Daoy (cell line): ENCODE results near the gene LCE5A. TPM values are rescaled to one million over a fixed set of nuclear protein-coding genes. Genes with fewer than 3 reads are reported as not detected.
A peak's percentile ranks its signal among the peaks of the same experiment; 100 is the strongest.
"Not testable (repeated sequence)": the region's sequence is repeated elsewhere in the genome, so short reads cannot be mapped to it uniquely, and the experiment has no call there.

ENCODE experiments used
- DNase-seq: peaks from one replicate; pipeline ENCODE4 v3.0.0-alpha.2; 2015; ENCODE audit warnings: low read depth
- total RNA-seq: library from RNA; depleted of rRNA; stranded (reverse); fragments of >200 nt; shearing (Covaris generic); gene quantifications from 2 replicates; pipeline ENCODE4 v1.2.3, GENCODE V29; 2014; rRNA removed

Gene LCE5A, protein sequence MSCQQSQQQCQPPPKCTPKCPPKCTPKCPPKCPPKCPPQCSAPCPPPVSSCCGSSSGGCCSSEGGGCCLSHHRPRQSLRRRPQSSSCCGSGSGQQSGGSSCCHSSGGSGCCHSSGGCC
- total RNA-seq: not detected in 2 replicates

DNA sequence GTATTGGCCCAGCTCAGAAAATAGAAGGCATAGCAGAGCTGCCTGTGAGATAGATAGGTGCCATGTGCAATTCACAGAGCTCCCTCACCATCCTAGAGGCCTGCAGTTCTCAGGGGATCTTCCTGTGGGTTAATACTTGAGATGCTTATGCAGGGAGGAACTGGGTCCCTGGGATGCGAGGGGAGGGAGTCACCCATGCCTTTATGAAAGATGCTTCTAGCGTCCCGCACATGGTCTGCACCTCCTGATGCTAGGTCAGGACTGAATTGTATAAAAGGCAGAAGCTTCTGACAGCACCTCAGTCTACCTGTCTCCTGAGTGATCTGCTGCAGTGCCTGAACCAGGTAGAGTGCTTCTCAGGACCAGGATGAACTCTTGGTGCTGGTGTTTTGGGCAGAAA is at the start of gene LCE5A:
Gene LCE5A, plus strand, starts transcription at position 301 of the 400 bp plus-strand sequence. CDS start 732 bp downstream, outside the sequence.
- DNase-seq: no peak

DNA sequence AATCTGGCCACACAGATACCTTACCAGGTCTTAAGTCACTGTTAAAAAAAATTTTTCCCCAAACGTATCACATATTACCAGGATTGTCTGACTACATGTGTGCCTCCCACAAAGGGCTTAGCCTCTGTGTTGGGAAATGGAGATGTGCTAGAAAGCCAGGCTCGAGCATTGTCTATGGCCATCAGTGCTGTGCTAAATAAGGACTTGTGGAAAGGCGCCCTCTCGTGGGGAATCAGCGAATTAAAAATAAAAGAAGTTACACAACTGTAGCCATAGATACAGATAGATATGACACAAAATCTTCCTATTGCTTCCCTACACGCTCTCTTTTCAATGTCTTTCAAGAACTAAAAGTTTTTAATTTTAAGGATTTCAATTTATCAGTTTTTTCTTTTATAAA is 49.1 kb upstream of the LCE5A start:
- peak; percentile 74 for DNase-seq

DNA sequence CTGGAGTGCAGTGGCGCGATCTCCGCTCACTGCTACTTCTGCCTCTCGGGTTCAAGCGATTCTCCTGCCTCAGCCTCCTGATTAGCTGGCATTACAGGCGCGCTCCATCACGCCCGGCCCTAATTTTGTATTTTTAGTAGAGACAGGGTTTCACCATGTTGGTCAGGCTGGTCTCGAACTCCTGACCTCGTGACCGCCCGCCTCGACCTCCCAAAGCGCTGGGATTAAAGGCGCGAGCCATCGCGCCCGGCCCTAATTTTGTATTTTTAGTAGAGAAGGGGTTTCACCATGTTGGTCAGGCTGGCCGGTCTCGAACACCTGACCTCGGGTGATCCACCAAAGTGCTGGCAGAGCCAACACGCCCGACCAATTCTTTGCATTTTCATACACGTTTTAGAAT is 48.0 kb upstream of the LCE5A start:
- no peak for DNase-seq

DNA sequence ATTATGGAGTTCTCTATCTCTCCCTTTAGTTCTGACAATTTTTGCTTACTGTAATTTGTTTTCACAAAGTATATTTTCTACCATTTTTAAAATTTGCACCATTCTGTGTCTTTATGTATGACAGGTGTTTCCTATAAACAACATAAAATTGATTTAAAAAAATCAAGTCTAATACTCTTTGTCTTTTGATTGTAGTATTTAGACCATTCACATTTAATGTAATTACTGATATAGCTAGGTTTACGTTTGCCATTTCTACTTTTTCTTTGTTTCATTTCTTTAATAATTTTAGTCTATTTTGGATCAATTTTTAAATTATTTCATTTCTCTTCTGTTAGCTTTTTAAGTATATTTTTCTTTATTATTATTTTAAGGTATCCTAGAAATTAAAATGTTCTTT is 44.4 kb upstream of the LCE5A start:
- no peak for DNase-seq

DNA sequence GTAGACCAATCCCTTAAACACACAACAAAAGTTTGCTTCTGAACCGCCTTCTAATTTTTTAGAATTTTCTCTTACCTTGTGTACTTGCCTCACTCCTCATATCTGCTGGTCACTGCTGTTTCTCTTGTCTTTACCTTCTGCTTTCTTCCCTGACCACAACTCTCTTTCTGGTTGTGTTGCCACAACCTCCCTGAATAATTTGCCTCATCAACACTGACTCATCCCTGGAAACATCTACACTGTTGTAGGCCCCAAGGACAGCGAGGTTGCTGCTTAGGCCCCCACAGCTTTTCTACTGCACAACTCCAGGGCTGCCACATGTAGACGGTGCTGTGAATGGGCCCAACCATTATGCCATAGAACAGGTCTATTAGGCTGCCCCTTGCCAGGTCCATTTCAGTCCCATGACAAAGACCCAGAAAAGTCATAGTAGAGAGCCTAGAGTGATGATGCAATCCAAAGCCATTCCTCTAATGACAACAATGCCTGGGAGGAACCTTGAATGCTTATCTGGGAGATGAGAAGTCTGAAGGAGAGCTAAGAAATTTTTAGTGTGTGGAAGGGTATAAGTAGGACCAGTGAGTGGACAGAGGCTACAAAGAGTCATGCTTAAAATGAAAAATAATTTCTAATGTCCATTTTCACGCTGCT is 36.6 kb upstream of the LCE5A start:
- DNase-seq: peak; percentile 21

DNA sequence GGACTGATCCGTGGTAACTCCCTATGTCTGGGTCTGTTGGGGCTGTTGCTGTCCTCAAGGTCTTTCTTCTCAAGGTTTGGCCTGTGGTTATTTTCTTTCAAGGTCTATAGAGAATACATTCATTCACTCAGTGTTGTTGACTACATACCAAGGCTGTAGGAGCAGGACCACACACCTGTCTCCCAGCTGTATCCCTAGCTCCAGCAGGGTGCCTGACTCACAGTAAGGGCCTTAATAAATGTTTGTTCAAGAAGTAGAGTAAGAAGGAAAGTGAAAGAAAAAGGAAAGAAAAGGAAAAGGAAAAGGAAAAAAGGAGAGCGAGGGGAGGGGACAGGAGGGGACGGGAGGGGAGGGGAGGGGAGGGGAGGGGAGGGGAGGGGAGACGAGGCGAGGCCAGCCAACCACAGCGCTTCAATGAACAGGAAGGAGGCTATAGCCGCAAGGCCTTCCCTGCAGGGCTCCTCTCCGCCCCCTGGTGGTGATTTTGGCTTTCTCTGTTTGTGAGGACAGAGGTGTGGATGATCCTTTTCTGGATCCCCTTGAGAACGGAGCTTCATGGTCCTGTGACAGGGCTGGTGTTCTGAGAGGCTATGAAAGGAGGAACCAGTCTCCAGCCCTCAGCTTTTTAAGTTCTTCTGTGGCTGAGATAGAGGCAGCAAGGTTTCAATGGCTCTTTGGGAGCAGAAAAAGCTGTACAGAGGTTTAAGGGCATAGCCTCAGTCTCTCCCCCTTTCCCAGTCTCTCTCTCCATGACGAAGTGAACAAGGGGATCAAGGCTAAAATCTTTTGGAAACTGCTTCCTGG is 30.6 kb upstream of the LCE5A start:
- DNase-seq: peak; percentile 71

DNA sequence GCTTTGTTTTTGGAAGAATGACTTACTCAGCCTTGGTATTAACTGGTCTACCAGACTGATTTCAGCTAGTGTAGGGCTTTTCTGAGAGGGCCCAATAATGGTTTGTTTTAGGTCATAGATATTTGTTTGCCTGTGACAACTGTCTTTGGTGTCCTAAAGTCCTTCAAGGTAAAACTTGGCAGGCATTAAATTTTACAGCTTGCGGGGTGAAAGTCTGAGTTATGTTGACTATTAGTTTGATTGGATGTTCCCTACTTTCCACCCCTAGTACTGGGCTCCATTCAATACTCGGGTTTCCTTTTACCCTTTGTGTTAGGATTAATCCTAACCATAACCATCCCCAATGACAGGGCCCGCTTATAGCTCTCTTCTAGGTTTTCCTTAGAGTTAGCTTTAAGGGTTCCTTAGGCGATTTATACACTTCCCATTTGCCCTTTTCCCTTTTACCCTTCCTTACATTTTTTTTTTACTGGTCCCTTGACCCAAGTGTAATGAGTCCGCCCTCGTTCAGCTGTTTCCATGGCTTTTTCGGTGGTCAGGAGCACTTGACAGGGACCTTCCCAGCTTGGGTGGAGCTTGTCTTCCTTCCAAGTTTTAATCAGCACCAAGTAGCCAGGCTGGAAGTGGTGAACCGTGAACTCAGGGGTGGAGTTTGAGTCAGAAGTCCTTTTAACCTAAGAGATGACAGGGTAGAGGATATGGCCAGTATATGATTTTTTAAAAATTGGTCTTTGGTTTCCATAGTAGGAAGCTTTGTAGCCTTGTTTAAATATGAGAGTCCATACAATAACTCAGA is 28.5 kb upstream of the LCE5A start:
- no peak for DNase-seq

DNA sequence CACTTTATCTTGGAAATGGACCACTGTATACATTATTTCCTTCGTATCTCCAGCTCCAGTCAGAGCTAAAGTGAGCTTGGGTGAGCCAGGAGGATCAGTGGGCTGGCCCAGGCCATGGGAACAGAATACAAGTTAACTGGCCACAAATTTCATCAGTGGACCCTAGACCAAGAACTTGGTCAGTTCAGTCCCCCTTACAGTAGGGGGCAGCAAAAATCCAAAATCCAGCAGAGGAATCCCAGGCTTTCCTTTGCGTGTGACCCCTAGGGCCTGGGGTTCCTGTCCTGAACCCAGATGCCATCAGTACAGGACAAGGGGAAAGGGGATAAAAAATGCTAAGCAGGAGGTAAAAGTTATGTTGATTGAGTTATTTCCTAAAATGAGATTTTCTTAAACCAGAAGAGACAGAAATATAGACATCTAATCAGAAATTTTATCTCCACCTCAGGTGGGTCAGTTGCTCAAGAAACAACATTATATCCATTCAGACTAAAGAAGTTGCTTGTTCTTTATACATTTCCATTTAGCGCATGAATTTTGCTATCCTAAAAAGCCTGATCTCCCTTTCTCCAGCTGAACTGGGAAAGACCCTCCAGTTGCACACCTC is 24.1 kb upstream of the LCE5A start:
- peak; percentile 21 for DNase-seq

DNA sequence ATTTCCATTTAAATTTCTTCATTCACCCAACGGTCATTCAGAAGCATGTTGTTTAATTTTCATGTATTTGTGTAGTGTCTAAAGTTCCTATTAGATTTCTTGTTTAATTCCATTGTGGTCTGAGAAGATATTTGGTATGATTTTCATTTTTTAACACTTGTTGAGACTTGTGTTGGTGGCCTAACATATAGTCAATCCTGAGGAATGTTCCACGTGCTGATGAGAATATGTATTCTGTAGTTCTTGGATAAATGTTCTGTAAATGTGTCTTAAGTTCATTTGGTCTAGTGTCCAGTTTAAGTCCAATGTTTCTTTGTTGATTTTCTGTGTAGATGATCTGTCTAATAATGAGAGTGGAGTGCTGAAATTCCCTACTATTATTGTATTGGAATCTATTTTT is 22.7 kb upstream of the LCE5A start:
- DNase-seq: no peak

DNA sequence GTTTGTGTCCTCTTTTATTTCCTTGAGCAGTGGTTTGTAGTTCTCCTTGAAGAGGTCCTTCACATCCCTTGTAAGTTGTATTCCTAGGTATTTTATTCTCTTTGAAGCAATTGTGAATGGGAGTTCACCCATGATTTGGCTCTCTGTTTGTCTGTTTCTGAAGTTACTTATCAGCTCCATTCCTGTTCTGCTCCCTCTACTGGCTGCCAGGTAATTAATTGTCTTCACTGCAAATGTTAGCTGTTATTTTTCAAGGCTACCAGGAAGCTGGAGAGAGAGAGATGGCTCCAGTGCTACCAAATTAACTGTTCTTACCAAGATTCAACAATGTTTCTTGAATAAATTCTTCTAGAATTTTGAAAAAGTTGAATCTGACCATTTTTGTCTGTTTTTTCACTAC is 19.1 kb upstream of the LCE5A start:
- not testable (repeated sequence) for DNase-seq

DNA sequence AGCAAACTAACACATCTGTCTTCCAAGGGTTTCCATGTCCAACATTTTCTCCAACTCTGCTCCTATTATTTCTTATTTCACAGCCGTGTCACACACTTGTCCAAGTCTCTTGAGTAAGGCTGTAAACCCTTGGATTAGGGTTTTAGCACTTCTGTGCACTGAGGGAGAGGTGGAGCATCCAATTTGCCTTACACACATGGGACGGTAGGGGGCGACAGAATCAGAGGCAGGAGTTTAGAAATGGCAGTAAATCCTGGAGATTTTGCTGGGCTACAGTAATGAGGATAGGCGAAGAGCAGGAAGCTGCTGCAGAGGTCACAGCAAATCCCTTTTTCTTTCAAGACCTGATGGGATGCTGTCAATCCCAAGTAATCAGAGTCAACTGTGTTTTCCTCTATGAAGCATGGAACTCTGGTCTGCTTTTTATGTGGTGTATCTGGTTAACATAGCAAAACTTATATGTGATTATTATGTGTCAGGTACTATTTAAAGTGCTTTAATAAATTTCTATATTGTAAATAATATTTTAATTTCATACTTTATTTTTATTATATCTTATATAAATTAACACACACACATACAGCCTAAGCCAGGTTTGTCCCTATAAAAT is 15.4 kb upstream of the LCE5A start:
- DNase-seq: peak; percentile 41

DNA sequence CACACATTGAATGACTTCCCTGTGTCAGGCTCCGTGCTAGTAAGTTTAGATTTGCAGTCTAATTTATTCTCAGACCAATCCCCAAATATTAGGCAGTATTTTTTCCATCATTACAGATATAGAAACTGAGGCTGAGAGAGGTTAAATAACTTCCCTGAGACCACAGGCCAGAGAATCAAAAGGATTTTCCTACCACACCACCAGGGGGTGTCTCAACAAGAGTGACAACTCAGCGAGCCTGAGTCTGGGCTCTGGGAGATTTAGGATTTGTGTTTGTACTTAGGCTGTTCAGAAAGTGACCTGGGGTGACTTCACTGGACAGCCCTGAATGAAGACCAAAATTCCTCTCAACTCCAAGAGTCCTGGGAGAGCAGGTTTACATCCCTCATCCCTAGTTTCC is 13.3 kb upstream of the LCE5A start:
- no peak for DNase-seq

DNA sequence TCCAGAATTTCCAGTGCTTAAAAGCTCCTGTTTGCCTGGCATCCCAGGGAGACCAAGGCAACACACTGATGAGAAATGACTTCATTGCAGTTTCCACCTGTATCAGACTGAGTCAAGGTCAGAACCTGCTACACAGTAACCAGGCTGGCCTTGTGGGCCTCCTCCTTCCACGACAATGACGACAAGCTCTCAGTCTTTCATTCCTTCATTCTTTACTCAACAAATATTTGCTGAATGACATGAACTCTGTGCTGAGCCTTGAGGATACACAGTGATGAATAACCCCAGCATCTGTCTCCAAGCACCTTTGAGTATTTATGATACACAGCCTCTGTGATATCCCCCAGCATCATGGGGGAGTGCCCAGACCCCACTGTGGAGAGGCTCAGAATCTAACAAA is 8.9 kb upstream of the LCE5A start:
- no peak for DNase-seq

DNA sequence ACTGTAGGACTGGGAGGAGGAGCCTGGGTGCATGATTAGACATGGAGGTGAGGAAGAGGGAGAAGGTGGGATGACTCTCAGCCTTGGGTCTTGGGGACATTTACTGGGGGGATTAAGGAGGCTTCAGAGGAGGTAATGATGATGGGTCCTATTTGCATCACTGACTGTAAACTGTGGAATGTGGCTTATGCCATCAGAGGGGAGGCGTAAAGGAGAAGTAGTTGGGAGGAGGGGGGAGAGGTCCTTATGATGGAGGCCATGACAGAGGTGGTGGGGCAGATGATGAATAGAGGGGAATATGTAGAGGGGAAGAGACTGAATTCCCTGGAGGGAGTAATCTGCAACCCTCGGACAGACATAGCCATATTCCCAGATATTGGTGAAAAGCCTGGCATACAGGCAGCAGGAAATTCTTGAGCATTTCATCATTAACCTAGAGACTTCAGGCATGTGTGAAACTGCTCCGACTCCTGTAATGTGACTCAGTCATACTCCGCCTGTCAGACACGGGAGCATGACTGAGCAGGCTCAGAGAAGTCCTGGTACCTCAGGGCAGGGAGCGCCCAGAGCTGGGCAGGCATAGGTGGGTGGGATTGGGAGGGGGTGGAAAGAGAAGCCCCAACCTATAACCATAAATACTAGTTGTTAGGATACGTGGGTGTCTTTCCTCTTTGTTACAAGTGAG is 8.0 kb upstream of the LCE5A start:
- DNase-seq: peak; percentile 65

DNA sequence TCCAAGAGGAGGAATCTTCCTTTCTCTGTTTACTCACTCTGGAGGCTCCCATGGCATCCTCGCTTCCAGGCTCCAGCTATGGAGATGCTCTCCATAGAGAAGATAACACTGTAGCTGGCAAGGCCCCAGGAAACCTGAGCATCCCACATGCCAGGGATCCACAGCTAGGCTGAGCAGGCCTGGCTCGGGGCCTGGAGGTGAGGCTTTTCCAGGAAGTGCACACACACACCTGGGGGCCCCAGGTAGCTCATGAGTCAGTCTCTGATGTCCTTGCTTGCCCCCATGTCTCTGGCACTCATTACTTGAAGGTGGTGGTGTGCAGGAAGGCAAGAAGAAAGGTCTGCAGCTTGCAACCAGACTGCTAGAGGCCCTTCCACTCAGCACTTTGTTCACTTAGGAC is 5.5 kb upstream of the LCE5A start:
- no peak for DNase-seq

DNA sequence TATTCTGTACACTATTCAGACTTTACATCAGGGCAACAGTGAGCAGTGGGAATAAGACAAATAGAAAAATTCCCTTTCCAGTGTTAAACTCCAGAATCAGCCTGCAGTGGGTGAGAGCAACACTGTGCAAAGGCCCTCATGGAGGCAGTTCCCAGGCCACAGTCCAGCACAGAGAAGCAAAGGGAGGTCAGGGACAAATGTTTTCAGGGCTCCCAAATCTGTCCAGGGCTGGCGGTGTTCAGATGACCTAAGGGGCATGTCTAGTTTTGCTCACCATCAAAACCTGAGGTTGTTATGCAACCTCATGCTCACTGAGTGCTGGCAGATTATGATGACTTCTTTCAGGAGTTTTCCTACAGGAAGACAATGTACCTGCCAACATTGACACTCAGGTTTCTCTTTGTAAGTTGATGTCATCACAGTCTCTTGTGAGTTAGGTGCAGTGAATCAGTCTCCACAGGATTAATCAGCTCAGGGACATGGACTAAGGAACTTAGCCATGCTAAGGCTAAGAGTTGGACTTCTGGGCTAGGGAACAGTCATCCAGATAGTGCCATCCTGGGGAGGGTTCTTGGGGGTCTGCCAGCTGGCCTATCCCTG is 3.6 kb upstream of the LCE5A start:
- no peak for DNase-seq

DNA sequence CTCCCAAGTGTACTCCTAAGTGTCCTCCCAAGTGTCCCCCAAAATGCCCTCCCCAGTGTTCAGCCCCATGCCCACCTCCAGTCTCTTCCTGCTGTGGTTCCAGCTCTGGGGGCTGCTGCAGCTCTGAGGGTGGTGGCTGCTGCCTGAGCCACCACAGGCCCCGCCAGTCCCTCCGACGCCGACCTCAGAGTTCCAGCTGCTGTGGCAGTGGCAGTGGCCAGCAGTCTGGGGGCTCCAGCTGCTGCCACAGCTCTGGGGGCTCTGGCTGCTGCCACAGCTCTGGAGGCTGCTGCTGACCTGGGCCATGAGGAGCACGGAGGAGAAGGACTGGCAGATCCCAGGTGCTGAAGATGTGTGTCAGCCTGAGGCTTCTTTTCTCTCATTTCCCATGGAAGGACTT is 993 bp downstream of the LCE5A start:
- DNase-seq: no peak

DNA sequence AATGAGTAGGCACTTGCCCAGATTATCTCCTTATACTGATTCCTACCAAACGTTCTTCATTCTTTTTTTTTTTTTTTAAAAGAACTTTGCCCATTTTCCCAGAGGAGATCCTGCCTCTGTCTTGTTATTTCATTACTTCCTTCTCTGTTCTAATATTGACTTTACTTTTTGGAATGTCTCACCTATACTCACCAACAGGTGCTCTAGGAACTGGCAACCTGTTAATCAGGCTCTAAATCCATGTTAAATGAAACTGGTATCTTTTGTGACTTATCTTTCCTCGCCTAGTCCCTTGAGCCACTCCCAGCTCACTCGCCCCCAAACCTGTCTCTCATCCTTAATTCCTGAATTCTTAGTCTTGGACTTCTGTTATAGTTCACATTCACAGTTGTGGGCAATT is 2.5 kb downstream of the LCE5A start:
- no peak for DNase-seq

DNA sequence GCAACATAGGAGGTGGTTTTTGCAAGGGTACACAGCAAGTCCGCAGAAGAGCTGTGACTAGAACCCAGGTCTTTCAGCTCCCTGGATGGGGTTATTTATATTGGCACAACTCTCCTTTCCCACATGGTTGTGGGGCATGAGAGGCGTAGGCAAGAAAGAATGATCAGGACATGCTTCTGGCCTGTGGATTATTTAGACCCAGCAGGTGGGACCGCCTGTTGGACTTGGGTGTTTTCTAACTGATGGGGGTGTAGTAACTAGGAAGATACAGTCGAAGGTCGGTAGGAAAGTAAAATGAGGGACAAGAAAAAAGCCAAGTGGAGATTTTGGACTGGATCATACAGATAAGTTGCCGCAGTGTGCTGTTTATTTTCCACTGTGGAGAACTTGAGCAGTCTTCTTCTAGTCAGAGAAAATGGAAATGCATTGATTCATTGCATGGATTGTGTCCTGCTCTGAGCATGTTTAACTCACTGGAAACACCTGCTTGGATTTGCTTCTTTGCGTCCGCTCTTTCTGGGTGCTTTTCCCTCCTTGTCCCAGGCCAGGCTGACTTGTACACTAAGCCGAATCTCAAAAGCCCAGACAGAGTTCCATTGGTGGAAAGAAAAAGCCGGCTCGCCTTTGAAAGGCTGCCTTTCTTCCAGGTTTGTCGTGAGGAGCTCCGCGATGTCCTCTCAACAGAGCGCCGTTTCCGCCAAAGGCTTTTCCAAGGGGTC is 4.3 kb downstream of the LCE5A start:
- no peak for DNase-seq

DNA sequence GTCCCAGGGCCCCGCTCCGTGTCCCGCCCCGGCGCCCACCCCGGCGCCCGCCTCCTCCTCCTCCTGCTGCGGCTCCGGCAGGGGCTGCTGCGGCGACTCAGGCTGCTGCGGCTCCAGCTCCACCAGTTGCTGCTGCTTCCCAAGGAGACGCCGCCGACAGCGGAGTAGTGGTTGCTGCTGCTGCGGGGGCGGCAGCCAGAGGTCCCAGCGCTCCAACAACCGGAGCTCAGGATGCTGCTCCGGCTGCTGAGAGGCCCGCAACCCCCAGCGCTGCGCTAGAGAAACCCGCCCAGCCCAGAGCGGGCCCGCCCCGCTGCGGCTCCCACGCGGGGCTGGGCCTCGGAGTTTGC is 4.8 kb downstream of the LCE5A start:
- peak; percentile 71 for DNase-seq
